Uterus (tissue), 4 donors: ENCODE measurements around the gene SNX10. TPM values are rescaled to one million over a fixed set of nuclear protein-coding genes. Genes with fewer than 3 reads are reported as not detected.

Experiments
- DNase-seq, 2 donors: peaks; one replicate each; pipeline ENCODE4 v3.0.0-alpha.2; 2019 to 2020
- H3K27ac ChIP-seq, 2 donors: fragments of 200-600 bp; sonication (generic); 1 replicate in 1 of 2; 2 replicates in 1 of 2; pipeline ENCODE4 v1.5.1; 2016 to 2018
- H3K27me3 ChIP-seq, 2 donors: fragments of 200-600 bp; sonication (generic); one replicate each; pipeline ENCODE4 v1.5.1; 2018 to 2019; ENCODE audit warnings: control low read depth in 1 of 2
- H3K36me3 ChIP-seq, 2 donors: fragments of 200-600 bp; sonication (generic); one replicate each; pipeline ENCODE4 v1.5.1; 2019; ENCODE audit warnings: control low read depth in 1 of 2
- H3K4me1 ChIP-seq, 2 donors: fragments of 200-600 bp; sonication (generic); one replicate each; pipeline ENCODE4 v1.5.1; 2018 to 2019; ENCODE audit warnings: control low read depth in 1 of 2
- H3K4me3 ChIP-seq, 2 donors: fragments of 200-600 bp; sonication (generic); 1 replicate in 1 of 2; 2 replicates in 1 of 2; pipeline ENCODE4 v1.5.1; 2018 to 2019; ENCODE audit warnings: mild to moderate bottlenecking in 1 of 2
- H3K9me3 ChIP-seq, 2 donors: fragments of 200-600 bp; sonication (generic); one replicate each; pipeline ENCODE4 v1.5.1; 2019; ENCODE audit warnings: control low read depth in 1 of 2
- POLR2A ChIP-seq, 2 donors: fragments of 450-650 bp; IDR thresholded peaks; one replicate each; pipeline ENCODE4 v1.6.1; 2016; ENCODE audit warnings: antibody characterized with exemption in 2 of 2, mild to moderate bottlenecking in 1 of 2, moderate library complexity in 1 of 2
- intact Hi-C: fragments of 100-400 bp; cut with DNase I; formaldehyde crosslinking; loops from one replicate; pipeline ENCODE4 v1.15.1; 2023; ENCODE audit warnings: low total_unique reads
- total RNA-seq, 4 donors: library from RNA; depleted of rRNA in 3 of 4; stranded (reverse); fragments of >200 nt in 3 of 4; gene quantifications; one replicate each; pipeline versions ENCODE4 v1.1.0 to v1.2.4, GENCODE V29; 2014 to 2023
- TF ChIP-seq, protein P1 (sequence below), 4 experiments: fragments of 200-600 bp in 2 of 4; fragments of 450-650 bp in 2 of 4; sonication (generic) in 2 of 4; IDR thresholded peaks; one replicate each; pipeline ENCODE4 v1.5.1; 2016 to 2019; ENCODE audit warnings: antibody characterized with exemption in 4 of 4, mild to moderate bottlenecking in 2 of 4, moderate library complexity in 1 of 4
- donor health status: DM: yes; HTN: yes; CAD: no.

The SNX10 gene
- total RNA-seq, 4 donors from 2014 or later: 7.7 to 16.8 (median 9.7) TPM

DNA sequence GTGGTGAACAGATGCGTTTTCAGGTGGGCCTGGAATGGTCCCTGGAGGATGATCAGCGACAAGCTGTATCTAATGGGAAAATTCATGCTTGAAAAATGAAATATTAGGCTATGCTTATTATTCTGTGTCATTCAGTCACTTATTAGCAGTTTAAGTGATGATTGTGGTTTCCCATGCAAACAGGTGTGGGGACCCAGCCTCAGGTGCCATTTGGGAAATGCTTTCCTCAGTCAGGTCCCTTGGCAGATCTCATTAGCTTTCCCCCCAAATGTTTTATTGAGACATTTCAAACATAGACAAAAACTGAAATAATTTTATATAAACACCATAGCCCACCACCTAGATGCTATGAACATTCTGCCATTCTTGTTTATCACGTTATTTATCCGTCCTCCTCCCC, 411 bp upstream of the SNX10 start:
- Histone ChIP-seq H3K4me1 (no peaks in the 10 kb centered on the region), H3K27ac (no peak overlapping the region), H3K9me3 (no peaks in the 10 kb centered on the region), H3K4me3 (peak overlapping the region; percentile 44 to 47), H3K27me3 (no peaks in the 10 kb centered on the region), H3K36me3 (no peaks in the 10 kb centered on the region)
- no peak for TF ChIP-seq POLR2A (IDR thresholded peaks at IDR 0.05)
- TF ChIP-seq, protein P1, sequence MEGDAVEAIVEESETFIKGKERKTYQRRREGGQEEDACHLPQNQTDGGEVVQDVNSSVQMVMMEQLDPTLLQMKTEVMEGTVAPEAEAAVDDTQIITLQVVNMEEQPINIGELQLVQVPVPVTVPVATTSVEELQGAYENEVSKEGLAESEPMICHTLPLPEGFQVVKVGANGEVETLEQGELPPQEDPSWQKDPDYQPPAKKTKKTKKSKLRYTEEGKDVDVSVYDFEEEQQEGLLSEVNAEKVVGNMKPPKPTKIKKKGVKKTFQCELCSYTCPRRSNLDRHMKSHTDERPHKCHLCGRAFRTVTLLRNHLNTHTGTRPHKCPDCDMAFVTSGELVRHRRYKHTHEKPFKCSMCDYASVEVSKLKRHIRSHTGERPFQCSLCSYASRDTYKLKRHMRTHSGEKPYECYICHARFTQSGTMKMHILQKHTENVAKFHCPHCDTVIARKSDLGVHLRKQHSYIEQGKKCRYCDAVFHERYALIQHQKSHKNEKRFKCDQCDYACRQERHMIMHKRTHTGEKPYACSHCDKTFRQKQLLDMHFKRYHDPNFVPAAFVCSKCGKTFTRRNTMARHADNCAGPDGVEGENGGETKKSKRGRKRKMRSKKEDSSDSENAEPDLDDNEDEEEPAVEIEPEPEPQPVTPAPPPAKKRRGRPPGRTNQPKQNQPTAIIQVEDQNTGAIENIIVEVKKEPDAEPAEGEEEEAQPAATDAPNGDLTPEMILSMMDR (IDR thresholded peaks at IDR 0.05): no peak
- intact Hi-C loops: no loop called here
- no peak for DNase-seq

DNA sequence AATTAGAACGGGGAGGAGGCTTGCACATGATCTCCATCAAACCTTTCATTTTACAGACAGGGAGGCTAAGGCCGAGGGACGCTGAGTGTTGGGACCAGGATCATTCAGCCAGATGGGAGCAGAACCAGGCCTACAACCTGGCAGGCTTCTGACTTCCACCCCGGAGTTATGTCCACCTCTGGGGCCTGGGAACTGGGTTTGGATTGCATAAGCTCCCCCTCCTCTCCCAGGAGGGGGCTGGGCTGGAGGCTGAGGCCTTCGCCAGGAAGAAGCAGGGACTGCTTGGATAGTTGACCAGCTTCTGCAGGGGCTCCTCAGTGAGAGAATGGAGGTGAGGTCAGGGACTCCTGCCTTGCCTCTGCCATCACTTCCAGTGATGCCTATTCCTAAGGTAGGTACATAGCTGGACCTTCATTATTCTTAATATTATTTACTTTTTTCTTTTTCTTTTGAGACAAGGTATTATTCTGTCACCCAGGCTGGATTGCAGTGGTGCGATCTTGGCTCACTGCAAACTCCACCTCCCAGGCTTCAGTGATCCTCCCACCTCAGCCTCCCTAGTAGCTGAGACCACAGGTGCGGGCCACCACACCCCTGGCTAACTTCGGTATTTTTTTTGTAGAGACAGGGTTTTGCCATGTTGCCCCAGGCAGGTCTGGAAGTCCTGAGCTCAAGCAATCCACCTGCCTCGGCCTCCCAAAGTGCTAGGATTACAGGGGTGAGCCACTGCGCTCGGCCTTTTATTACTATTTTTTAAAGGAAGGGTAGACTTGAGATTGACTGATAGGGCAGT, 1.3 kb downstream of the SNX10 start:
- H3K36me3 ChIP-seq: no peaks in the 10 kb centered on the region
- no peaks in the 10 kb centered on the region for H3K27me3 ChIP-seq
- intact Hi-C loops: no loop called here
- no peaks in the 10 kb centered on the region for H3K4me1 ChIP-seq
- H3K27ac ChIP-seq: peak overlapping the region in 1 of 2 donors; percentile 42
- H3K9me3 ChIP-seq: no peaks in the 10 kb centered on the region
- DNase-seq: peak in 1 of 2 donors; percentile 50
- TF ChIP-seq, protein P1 (IDR thresholded peaks at IDR 0.05): no peak
- no peak for TF ChIP-seq POLR2A (IDR thresholded peaks at IDR 0.05)
- H3K4me3 ChIP-seq: no peak overlapping the region

DNA sequence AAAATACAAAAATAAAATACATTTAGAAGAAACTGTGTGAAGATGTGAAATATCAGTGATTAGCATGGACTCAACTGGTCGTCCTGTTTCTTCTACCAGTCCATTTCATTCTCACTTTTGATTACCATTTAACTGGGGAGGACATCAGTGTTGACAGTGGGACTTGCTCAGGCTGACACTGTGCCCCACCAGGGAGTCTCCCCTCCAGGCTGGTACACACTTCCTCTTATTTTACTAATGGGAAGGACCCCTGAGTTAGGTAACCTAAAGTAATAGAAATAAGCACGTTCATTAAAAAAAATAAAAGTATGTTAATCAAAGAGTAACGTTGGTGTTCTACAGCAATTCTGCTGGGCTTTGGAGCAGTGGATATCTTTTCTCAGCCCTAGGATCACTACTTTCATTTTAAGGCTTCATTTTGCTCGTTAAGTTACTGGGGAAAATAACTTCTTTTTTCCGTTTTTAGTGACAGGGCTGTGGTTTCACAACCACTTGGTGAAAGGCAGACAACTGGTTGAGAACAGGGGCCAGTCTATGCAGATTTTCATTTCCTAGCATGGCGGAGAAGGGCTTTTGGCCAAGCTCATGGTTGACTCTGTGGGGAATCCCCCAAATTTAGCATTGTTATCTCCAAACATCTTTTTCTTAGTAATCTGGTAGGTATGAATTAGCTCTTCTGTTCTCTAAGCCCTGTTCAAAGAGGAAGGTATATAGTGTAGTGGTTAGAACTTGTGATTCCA, 2.1 kb downstream of the SNX10 start:
- H3K27me3 ChIP-seq: no peaks in the 10 kb centered on the region
- no peak for DNase-seq
- H3K27ac ChIP-seq: no peak overlapping the region
- intact Hi-C loops: no loop called here
- no peak overlapping the region for H3K4me3 ChIP-seq
- H3K9me3 ChIP-seq: no peaks in the 10 kb centered on the region
- H3K4me1 ChIP-seq: no peaks in the 10 kb centered on the region
- no peaks in the 10 kb centered on the region for H3K36me3 ChIP-seq
- TF ChIP-seq, protein P1 (IDR thresholded peaks at IDR 0.05): no peak
- no peak for TF ChIP-seq POLR2A (IDR thresholded peaks at IDR 0.05)

DNA sequence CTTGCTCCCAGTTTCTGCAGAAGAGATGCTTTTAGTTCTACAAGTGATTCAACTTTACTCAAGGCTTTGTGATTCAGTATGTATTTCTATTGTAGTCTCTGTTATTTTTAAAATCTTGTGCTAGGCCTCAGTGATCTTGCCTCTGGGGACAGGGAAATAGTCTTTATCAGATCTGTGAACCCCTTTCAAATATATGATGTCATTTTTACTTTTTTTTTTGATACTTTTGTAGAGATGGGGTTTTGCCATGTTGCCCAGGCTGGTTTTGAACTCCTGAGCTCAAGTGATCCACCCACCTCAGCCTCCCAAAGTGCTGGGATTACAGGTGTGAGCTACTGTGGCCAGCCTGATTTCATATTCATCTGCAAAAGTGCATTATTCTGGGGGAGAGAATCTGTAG, 3.4 kb downstream of the SNX10 start:
- Histone ChIP-seq H3K4me3 (no peak overlapping the region), H3K4me1 (no peaks in the 10 kb centered on the region), H3K27me3 (no peaks in the 10 kb centered on the region), H3K36me3 (no peaks in the 10 kb centered on the region), H3K9me3 (no peaks in the 10 kb centered on the region), H3K27ac (no peak overlapping the region)
- DNase-seq: no peak
- no peak for TF ChIP-seq POLR2A (IDR thresholded peaks at IDR 0.05)
- TF ChIP-seq, protein P1 (IDR thresholded peaks at IDR 0.05): no peak
- intact Hi-C loops: no loop called here

DNA sequence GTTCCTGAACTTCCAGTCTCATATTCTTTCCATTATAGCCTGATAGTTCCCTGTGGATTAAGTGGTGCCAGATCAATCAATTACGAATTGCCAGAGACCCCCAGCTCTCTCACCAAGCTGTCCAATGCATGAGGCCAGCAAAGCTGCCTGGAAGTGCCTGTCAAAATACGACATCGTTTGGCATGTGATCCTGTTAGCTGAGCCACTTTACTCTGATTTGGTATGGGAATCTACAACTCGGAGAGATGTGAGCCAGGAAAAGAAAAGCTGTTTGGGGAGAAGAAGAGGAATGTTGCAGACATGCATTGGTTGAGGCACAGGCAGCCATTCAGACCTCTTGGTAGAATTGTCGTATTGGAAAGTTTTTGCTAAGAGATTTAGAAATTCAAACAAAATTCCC, 3.9 kb downstream of the SNX10 start:
- Histone ChIP-seq H3K27ac (no peak overlapping the region), H3K27me3 (no peaks in the 10 kb centered on the region), H3K9me3 (no peaks in the 10 kb centered on the region), H3K36me3 (no peaks in the 10 kb centered on the region), H3K4me3 (no peak overlapping the region), H3K4me1 (no peaks in the 10 kb centered on the region)
- TF ChIP-seq POLR2A (IDR thresholded peaks at IDR 0.05): no peak
- TF ChIP-seq, protein P1 (IDR thresholded peaks at IDR 0.05): no peak
- intact Hi-C loops: no loop called here
- DNase-seq: no peak
